Peyer's patch (tissue), 4 donors: Measurements from ENCODE around the gene KLF2. TPM values are rescaled to one million over a fixed set of nuclear protein-coding genes. Genes with fewer than 3 reads are reported as not detected.
"Not testable (repeated sequence)": the region's sequence is repeated elsewhere in the genome, so short reads cannot be mapped to it uniquely, and the experiment has no call there.

Experiments used
- DNase-seq, 3 donors: peaks; one replicate each; pipeline ENCODE4 v3.0.0-alpha.2; 2017 to 2019
- H3K27ac ChIP-seq, 4 donors: fragments of 200-600 bp; sonication (generic); one replicate each; pipeline ENCODE4 v1.5.1; 2016 to 2019
- H3K27me3 ChIP-seq, 2 donors: fragments of 200-600 bp; sonication (generic); one replicate each; pipeline ENCODE4 v1.5.1; 2019
- H3K36me3 ChIP-seq, 3 donors: fragments of 200-600 bp; sonication (generic); one replicate each; pipeline ENCODE4 v1.5.1; 2016 to 2019
- H3K4me1 ChIP-seq, 4 donors: fragments of 200-600 bp; sonication (generic); one replicate each; pipeline ENCODE4 v1.5.1; 2016 to 2019
- H3K4me3 ChIP-seq, 4 donors: fragments of 200-600 bp; sonication (generic); 1 replicate in 3 of 4; 2 replicates in 1 of 4; pipeline ENCODE4 v1.5.1; 2016 to 2019; ENCODE audit warnings: mild to moderate bottlenecking in 1 of 4
- H3K9me3 ChIP-seq, 4 donors: fragments of 200-600 bp; sonication (generic); one replicate each; pipeline ENCODE4 v1.5.1; 2016 to 2019; ENCODE audit warnings: mild to moderate bottlenecking in 1 of 4
- CTCF ChIP-seq, 6 experiments: fragments of 450-650 bp in 4 of 6; fragments of 200-600 bp in 2 of 6; sonication (generic) in 1 of 6; IDR thresholded peaks; one replicate each; pipeline ENCODE4 v1.5.1; 2017 to 2019; ENCODE audit warnings: antibody characterized with exemption in 6 of 6, mild to moderate bottlenecking in 3 of 6, moderate library complexity in 1 of 6
- POLR2A ChIP-seq, 2 donors: fragments of 450-650 bp; IDR thresholded peaks; one replicate each; pipeline ENCODE4 v1.5.1; 2017; ENCODE audit warnings: antibody characterized with exemption in 2 of 2, mild to moderate bottlenecking in 2 of 2, moderate library complexity in 2 of 2
- total RNA-seq, 4 donors: library from RNA; depleted of rRNA; stranded (reverse); fragments of >200 nt; gene quantifications; one replicate each; pipeline ENCODE4 v1.1.0, GENCODE V29; 2016

Gene KLF2
- total RNA-seq, 4 donors from 2014 or later: 12.1 to 129 (median 37.2) TPM

GRCh38 chr19:16340092-16340491 lies 15.5 kb downstream of the KLF2 start:
- peaks cover 0 to 23% (median 16%) of the 10 kb centered on the region in 4 donors for H3K4me1 ChIP-seq
- no peak overlapping the region for H3K4me3 ChIP-seq
- no peaks in the 10 kb centered on the region for H3K27me3 ChIP-seq
- H3K36me3 ChIP-seq: no peaks in the 10 kb centered on the region
- no peaks in the 10 kb centered on the region for H3K9me3 ChIP-seq
- TF ChIP-seq POLR2A (IDR thresholded peaks at IDR 0.05): no peak
- no peak for TF ChIP-seq CTCF (IDR thresholded peaks at IDR 0.05)
- DNase-seq: no peak
- peak overlapping the region in 1 of 4 donors; percentile 27 for H3K27ac ChIP-seq

- H3K4me1 ChIP-seq: peaks cover 0 to 23% (median 16%) of the 10 kb centered on the region in 4 donors
- no peaks in the 10 kb centered on the region for H3K36me3 ChIP-seq
- no peak for TF ChIP-seq CTCF (IDR thresholded peaks at IDR 0.05)
- TF ChIP-seq POLR2A (IDR thresholded peaks at IDR 0.05): no peak
- DNase-seq: no peak
- no peaks in the 10 kb centered on the region for H3K27me3 ChIP-seq
- H3K4me3 ChIP-seq: no peak overlapping the region
- peak overlapping the region in 1 of 4 donors; percentile 72 for H3K27ac ChIP-seq
- H3K9me3 ChIP-seq: no peaks in the 10 kb centered on the region
Measured at GRCh38 chr19:16340654-16341053, 16.0 kb downstream of the KLF2 start.

DNA sequence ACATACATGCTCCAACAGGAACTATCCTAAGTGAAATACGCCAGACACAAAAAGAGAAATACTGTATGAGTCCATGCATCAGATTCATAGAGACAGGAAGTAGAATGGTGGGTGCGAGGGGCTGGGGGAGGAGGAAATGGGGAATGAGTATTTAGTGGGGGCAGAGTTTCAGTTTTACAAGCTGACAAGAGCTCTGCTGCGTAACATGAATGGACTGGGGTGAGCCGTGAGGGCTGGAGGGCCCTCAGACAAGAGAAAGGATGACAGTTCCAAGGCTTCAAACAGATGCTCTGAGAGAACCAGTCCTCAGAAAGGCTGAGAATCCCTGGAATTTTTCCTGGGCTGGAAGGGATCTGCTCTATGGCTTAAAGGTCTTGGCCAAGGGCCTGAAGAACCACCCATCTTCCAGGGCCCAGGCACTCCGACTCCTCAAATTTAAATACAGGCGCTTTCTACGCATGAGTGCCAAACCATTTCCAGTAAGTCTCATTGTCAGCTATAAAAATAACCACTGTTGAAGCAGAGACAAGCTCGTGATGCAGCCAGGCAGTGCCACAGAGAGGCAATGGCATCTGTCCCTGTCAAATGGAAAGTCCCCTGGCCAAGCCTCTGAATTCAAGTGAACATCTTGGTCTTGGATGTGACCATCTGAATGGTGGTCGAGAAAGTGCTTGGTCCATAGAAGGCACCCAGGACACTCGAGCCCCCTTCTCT lies 17.5 kb downstream of the KLF2 start:
- Histone ChIP-seq H3K27ac (peak overlapping the region; percentile 30 to 72 (median 55)), H3K9me3 (no peaks in the 10 kb centered on the region), H3K4me1 (peaks cover 0 to 23% (median 16%) of the 10 kb centered on the region in 4 donors), H3K4me3 (no peak overlapping the region), H3K36me3 (no peaks in the 10 kb centered on the region), H3K27me3 (no peaks in the 10 kb centered on the region)
- DNase-seq: peak in 2 of 3 donors; percentile 75 to 76
- TF ChIP-seq CTCF (IDR thresholded peaks at IDR 0.05): no peak

GRCh38 chr19:16343156-16343555 lies 18.5 kb downstream of the KLF2 start:
- Histone ChIP-seq H3K9me3 (no peaks in the 10 kb centered on the region), H3K27ac (peak overlapping the region in 2 of 4 donors; percentile 56 to 72), H3K36me3 (no peaks in the 10 kb centered on the region), H3K4me1 (peaks cover 0 to 21% (median 13%) of the 10 kb centered on the region in 4 donors), H3K4me3 (no peak overlapping the region), H3K27me3 (no peaks in the 10 kb centered on the region)
- DNase-seq: no peak
- TF ChIP-seq CTCF (IDR thresholded peaks at IDR 0.05): no peak
- no peak for TF ChIP-seq POLR2A (IDR thresholded peaks at IDR 0.05)

DNA sequence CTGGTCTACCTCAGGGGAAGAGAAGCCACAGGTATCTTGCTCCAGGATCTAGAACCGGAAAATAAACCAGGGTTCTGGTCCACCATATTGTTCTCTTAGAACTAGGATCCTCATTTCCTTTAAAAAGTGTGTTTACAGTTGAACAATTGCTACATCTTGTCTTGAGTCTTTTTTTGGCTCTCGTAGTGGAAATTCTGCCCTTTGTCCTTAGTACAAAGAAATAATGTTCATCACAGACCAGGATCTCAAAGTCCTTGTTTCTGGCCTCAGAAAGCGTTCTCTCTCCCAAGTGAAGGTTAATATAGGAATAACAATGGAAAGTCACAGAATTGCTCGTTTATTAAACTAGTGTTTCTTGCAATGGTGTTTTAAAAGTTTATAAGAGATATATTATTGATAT lies 20.8 kb downstream of the KLF2 start:
- H3K4me1 ChIP-seq: peaks cover 0 to 12% (median 6%) of the 10 kb centered on the region in 4 donors
- H3K9me3 ChIP-seq: no peaks in the 10 kb centered on the region
- peak overlapping the region in 1 of 4 donors; percentile 9 for H3K27ac ChIP-seq
- no peaks in the 10 kb centered on the region for H3K36me3 ChIP-seq
- TF ChIP-seq CTCF (IDR thresholded peaks at IDR 0.05) (no peak), POLR2A (IDR thresholded peaks at IDR 0.05) (no peak)
- H3K27me3 ChIP-seq: no peaks in the 10 kb centered on the region
- DNase-seq: no peak
- H3K4me3 ChIP-seq: no peak overlapping the region

DNA sequence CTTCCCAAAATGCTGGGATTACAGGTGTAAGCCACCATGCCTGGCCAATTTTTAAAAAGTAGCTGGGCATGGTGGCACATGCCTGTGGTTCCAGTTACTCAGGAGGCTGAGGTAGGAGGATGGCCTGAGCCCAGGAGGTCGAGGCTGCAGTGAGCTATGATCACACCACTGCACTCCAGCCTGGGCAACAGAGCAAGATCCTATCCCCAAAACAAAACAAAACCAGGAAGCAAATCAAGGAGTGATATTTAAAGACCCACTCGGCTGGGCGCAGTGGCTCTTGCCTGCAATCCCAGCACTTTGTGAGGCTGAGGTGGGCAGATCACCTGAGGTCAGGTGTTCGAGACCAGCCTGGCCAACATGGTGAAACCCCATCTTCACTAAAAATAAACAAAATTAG lies 22.5 kb downstream of the KLF2 start:
- H3K27ac ChIP-seq: peak overlapping the region in 1 of 4 donors; percentile 7
- H3K4me3 ChIP-seq, H3K4me1 ChIP-seq, H3K36me3 ChIP-seq, H3K27me3 ChIP-seq, DNase-seq, H3K9me3 ChIP-seq: not testable (repeated sequence)
